Sigmoid colon (tissue), 4 donors: ENCODE results near the gene MYO18B.

Source experiments
- CTCF ChIP-seq, 4 experiments: fragments of 450-650 bp in 3 of 4; fragments of 200-600 bp in 1 of 4; IDR thresholded peaks; one replicate each; pipeline ENCODE4 v1.5.1; 2016 to 2019; ENCODE audit warnings: antibody characterized with exemption in 4 of 4, mild to moderate bottlenecking in 3 of 4, moderate library complexity in 2 of 4
- EP300 ChIP-seq, 4 donors: sonication (generic); formaldehyde crosslinking; IDR thresholded peaks; one replicate each; pipeline ENCODE4 v1.6.1; 2017; ENCODE audit warnings: antibody characterized with exemption in 4 of 4
- POLR2A ChIP-seq, 2 donors: fragments of 450-650 bp; IDR thresholded peaks; one replicate each; pipeline ENCODE4 v1.6.1; 2016; ENCODE audit warnings: antibody characterized with exemption in 2 of 2, mild to moderate bottlenecking in 2 of 2, moderate library complexity in 2 of 2

GRCh38 chr22:25840891-25841290, 98.9 kb downstream of the MYO18B start:
- TF ChIP-seq CTCF (IDR thresholded peaks at IDR 0.05): no peak
- no peak for TF ChIP-seq POLR2A (IDR thresholded peaks at IDR 0.05)
- TF ChIP-seq EP300 (IDR thresholded peaks at IDR 0.05): no peak
